Mesenchymal stem cell (in vitro differentiated cells and primary cell): Measurements from ENCODE around the gene HERC6. TPM values are rescaled to one million over a fixed set of nuclear protein-coding genes. Genes with fewer than 3 reads are reported as not detected.

Experiments used
- small RNA-seq: library from polyadenylated mRNA; stranded (forward); fragments of <200 nt; extraction: miRNeasy Mini kit (QIAGEN cat#:217004); gene quantifications from one replicate; pipeline ENCODE3, GENCODE V24; 2013; ENCODE audit warnings: low read depth

The HERC6 gene

Small RNAs within 50 kb of the gene (small RNA-seq; reads per million reads assigned to genes)
- not detected for gene RF00019
